NCI-H187 treated with DMSO at 0.1 percent for 48 hours (cell line): ENCODE measurements around the gene S1PR2.
"Not testable (repeated sequence)": the region's sequence is repeated elsewhere in the genome, so short reads cannot be mapped to it uniquely, and the experiment has no call there.

Experiments used
- DNase-seq: peaks from one replicate; lab custom pipeline; 2025; lab: John Stamatoyannopoulos, UW

Gene S1PR2

DNA sequence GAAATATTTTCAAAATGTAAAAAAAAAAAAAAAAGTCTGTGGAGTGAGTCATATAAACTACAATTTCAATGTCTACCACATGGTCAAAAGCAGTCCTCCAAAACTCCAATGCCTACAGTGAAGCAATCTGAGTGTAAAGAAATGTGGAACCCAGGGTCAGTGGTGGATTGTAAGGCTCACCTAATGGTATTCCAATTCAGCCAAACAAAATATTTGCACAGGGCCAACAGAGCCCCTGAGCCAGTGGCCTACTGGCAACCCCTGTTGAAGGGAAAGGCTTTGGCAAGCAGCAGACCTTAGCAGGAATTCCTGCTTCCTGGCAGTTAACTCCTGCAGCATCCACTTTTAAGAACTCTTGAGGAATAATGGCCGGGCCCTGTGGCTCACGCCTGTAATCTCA lies 39.8 kb downstream of the S1PR2 start:
- no peak for DNase-seq

- DNase-seq: no peak
Observed at GRCh38 chr19:10190026-10190425, 41.1 kb downstream of the S1PR2 start.

DNA sequence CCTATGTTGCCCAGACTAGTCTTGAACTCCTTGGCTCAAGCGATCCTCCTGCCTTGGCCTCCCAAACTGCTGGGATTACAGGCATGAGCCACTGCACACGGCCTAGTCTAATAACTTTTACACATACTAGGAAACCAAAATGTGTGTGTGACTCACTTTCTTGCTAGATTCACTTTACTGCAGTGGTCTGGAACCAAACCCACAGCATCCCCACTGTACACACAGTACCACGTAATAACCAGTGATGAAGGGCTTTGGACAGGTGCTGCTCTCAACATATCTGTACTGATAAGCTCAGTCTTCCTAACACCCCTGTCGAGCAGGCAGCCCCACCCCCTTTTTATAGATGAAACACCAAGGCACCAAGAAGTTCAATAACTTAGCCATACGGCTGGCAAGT lies 41.5 kb downstream of the S1PR2 start:
- DNase-seq: no peak

DNA sequence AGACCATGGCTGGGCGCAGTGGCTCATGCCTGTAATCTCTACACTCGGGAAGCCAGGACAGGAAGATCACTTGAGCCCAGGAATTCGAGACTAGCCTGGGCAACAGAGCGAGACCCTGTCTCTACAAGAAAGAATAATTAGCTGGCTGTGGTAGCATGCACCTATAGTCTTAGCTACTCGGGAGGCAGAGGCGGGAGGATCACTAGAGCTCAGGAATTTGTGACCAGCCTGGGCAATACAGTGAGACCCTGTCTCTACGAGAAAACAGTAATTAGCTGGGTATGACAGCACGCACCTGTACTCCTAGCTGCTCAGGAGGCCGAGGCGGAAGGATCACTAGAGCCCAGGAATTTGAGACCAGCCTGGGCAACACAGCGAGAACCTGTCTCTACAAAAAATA lies 43.8 kb downstream of the S1PR2 start:
- DNase-seq: no peak

GRCh38 chr19:10184636-10185035 lies 46.5 kb downstream of the S1PR2 start:
- DNase-seq: no peak

DNA sequence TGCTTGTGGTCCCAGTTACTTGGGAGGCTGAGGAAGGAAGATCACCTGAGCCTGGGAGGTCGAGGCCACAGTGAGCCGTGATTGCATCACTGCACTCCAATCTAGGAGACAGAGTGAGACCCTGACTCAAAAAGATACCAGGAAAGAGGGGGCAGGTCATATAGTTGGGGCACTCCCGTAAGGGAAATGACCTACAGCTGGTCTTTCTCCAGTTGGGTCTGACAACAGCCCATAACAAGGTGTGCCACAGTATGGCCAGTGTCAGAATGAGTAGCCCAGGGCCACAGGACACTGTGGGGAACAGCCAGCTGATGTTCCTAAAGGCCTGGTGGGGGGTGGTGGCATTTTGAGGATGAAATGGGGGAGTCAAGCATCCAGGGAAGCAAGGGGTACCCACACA lies 47.2 kb downstream of the S1PR2 start:
- no peak for DNase-seq

DNA sequence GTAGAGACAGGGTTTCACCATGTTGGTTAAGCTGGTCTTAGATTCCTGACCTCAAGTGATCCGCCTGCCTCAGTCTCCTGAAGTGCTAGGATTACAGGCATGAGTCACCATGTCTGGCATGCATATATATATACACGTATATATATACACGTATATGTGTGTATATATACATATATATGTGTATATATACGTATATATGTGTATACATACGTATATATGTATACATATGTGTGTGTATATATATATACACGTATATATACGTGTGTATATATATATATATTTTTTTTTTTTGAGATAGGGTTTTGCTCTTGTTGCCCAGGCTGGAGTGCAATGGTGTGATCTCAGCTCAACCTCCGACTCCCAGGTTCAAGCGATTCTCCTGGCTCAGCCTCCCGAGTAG lies 48.3 kb downstream of the S1PR2 start:
- DNase-seq: no peak

GRCh38 chr19:10182076-10182475 lies 49.1 kb downstream of the S1PR2 start:
- DNase-seq: no peak

- no peak for DNase-seq
Observed at GRCh38 chr19:10180459-10180858, 50.7 kb downstream of the S1PR2 start.

DNA sequence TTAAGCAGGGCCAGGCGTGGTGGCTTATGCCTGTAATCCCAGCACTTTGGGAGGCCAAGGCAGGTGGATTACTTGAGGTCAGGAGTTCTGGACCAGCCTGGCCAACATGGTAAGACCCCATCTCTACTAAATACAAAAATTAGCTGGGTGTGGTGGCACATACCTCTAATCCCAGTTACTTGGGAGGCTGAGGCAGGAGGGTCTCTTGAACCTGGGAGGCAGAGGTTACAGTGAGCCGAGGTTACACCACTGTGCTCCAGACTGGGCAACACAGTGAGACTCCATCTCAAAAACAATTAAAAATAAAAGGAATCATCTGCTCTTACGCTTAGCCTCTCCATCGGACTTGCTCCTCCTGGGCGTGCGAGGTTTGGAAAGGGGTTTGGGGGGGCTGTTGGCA lies 51.1 kb downstream of the S1PR2 start:
- not testable (repeated sequence) for DNase-seq

DNA sequence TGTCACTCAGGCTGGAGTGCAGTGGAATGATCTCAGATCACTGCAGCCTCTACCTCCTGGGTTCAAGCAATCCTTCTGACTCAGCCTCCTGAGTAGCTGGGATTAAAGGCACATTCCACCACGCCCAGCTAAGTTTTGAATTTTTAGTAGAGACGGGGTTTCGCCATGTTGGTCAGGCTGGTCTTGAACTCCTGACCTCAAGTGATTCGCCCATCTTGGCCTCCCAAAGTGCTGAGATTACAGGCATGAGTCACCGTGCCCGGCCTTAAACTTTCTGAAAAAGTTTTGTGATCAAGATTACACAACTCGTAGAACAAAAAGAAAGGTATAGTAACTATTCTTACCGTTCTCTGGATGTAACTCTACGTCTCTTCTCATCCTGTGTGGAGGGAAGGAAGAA lies 57.6 kb downstream of the S1PR2 start:
- DNase-seq: no peak
